Midbrain (tissue), 1 donor: Measurements from ENCODE around the gene TXNRD3.
"Not testable (repeated sequence)": the region's sequence is repeated elsewhere in the genome, so short reads cannot be mapped to it uniquely, and the experiment has no call there.

Experiments used
- DNase-seq: peaks from one replicate; lab custom pipeline; 2025; lab: John Stamatoyannopoulos, UW

Gene TXNRD3

GRCh38 chr3:126595479-126595878, 59.4 kb downstream of the TXNRD3 start:
- DNase-seq = not testable (repeated sequence)

GRCh38 chr3:126591515-126591914, 63.4 kb downstream of the TXNRD3 start:
- DNase-seq = not testable (repeated sequence)

DNA sequence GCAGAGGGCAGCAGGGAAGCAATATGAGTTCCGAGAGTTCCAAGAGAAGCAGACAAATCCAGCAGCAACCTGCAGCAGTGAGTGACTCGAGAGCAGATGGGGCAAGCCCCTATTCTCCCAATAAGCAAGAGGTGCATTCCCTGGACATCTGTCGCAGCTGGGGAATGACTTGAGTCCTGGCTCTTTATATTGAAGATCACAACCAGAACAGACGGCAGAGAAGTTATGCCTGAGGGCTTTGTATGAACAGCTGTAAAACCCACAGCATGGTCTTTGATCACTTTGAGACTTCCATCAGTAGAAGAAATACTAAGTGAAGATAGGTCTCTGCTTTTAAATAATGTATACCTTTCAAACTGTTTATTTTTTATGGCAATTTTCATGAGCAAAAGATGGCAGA, 72.6 kb downstream of the TXNRD3 start:
- no peak for DNase-seq

DNA sequence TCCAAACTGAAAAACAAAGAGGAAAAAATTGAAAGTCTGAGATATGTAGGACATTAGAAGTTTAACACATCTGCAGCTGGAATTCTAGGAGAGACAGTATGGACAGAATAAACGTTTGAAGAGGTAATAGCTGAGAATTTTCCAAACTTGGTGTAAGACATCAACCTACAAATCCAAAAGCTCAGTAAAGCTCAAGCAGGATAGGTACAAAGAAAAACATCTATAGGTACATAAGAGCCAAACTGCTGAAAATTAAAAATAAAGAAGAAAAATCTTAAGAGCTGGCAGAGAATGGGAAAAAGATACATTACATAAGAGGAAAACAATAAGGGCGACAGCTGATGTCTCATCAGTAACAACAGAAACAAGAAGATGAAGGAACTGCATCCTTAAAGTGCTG, 73.4 kb downstream of the TXNRD3 start:
- no peak for DNase-seq

GRCh38 chr3:126580746-126581145, 74.2 kb downstream of the TXNRD3 start:
- no peak for DNase-seq

DNA sequence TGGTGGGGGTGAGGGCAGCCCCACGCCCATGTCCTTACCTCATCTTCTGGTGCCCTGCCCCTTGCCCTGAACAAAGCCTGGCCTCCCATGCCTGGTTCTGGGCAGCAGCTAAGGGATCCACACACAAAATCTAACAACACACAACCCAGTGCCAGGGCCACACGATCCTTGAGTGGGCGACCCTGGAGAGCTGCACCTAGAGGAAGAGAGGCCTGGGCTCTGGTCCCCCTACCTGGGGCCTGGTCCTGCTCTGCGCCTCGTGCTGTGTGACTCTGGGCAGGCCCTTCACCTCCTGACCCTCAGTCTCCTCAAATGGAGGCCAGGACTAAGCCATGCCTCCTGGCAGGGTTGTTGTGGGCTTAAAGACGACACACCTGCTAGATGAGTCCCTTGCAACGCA, 76.2 kb downstream of the TXNRD3 start:
- DNase-seq = no peak

- DNase-seq = no peak
Measured at GRCh38 chr3:126577261-126577660, 77.7 kb downstream of the TXNRD3 start.

GRCh38 chr3:126573492-126574117, 81.3 kb downstream of the TXNRD3 start:
- DNase-seq = no peak

GRCh38 chr3:126571078-126571477, 83.8 kb downstream of the TXNRD3 start:
- DNase-seq = no peak

DNA sequence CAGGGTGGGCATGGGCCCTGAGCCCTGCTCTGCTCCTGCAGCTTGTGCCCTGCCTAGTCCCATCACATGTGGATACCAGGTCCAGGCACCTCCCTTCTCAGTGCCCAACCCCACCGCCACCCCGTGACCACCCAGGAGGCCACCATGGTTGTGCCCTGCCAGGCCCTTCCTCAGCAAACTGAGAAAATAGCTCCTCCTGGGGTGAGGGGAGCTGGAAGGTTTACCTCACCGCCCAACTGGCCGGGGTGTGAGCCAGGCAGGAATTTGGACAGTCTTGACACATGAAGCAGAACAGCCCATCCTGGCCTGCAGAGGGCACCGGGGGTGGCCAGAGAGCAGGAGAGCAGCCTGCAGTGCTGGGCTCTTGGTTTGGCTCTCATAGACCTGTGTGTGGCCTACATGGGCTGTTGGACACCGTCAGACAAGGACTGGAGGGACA, 84.8 kb downstream of the TXNRD3 start:
- DNase-seq = no peak

DNA sequence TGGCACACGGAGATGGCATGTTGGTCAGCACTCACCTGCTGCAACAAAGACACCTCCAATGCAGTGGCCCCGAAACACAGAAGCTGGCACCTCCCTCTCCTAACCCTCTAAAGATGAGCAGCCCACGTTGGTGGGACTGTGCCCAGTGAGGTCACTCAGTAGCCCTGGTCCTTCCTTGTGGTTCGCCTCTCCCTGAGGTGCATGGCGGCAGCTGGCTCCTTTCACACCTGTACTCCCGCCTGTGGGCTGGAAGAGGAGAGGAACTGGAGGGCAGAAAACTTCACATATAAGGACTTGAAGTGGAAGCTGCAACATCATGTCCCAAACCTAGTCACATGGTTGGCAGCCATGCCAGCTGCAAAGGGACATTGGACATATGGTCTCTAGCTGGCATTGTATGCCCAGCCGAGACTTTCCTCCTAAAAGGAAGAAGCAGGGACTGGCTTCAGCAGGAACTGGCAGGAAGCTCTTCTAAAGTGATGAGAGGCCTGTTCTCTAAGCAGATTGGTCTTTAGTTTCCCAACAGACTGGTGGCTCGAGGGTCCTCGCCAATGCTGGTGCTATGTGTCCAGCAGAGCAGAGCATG, 85.4 kb downstream of the TXNRD3 start:
- DNase-seq = no peak

DNA sequence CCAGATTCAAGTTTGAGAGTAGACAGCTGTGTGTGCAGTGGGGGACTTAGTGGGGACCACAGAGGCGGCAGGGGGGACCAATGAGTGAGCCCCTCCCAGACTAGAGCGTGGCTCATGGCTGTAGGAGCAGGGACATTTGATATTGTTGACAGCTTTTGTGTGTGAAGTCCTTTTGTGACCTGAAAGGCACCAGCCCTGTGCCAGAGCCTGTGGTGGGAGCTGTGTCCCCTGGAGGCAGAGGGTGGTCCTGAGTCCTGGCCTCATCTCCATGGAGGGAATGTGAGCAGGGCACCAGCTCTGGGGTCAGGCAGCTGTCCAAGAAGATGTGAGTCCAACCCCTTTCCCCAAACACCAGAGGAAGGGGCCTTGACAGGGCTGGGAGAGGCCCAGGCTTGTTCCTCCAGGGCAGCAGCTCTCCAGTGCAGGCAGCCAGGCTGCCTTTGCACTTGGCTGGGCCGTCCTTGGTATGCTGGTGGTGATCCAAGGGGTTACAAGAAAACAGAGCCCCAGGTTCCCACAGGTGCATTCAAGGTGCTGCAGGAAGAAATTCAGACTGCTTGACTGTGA, 86.1 kb downstream of the TXNRD3 start:
- DNase-seq = no peak

DNA sequence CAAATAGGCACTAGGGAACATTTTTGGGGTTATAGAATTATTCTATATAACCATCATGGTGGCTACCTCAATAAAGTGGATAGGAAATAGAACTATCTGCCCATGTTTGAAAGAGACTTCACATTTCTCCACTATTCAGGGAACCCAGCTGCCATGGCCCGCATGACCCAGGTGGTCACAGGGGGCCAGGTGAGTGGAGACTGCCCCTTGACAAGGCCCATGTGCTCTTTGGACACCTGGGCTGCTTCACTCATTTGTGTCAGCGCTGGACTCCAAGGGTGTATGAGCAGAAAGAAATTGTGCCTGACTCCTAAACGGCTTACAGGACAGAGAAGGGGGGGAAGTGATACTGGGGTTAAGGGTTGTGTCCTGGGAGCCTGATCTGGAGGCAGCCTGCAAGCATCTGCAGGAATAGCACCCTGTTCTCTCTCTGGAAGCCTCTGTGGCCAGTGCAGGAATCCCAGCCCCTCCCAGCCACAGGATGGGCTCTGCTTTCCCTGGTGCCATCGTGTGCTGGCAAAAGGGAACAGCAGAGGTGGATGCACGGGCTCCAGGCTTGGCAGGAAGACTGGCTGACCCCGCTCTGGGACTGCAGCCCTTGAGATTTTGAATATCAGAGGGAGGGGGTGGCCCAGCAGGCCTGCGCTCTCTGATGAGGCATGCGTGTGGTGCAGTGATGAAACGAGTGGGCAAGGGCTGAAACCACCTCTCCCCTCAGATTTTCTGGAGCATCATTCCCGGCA, 87.1 kb downstream of the TXNRD3 start:
- DNase-seq = no peak

DNA sequence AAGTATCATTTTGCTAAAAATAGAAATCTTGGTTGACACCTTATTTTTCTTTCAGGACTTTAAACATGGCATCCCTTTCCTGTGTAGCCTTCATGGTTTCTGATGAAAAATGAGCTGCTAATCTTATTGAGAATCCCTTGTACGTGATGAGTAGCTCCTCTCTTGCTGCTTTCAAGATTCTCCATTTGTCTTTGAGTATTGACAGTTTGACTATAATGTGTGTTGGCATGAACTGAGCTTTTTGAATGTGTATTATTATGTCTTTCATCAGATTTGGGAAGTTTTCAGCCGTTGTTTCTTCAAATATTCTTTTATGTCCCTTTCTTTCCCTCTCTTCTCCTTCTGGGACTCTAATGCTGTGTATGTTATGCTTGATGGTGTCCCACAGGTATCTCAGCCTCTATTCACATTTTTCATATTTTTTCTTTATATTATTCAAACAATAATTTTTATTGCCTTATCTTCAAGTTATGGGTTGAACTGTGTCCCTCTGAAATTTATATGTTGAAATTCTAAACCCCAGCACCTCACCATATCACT, 92.1 kb downstream of the TXNRD3 start:
- no peak for DNase-seq

- DNase-seq = no peak
Measured at GRCh38 chr3:126558336-126559071, 96.4 kb downstream of the TXNRD3 start, which contains the start of gene C3orf22. Gene C3orf22 (minus strand): TSS chr3:126558932. CDS start chr3:126553390, 5,542 bp downstream.

DNA sequence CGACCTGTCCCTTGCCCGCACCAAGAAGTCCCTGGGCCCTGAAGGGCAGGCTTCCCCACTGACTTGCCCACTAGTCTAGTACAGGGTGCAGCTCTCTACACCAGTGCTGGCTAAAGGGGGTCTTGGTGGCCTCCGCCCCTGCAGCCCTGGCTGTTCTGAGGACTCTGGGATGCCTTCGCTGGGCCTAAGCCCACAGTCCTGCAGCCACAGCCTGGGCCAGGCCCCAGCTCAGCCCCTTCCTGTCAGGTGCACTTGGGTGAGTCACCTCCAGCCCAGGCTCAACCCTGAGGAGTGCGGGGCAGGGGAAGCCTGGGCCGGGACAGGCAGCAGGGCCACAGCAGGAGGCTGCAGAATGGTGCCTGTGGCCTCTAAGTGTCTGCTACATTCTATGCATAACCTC, 97.2 kb downstream of the TXNRD3 start:
- no peak for DNase-seq

DNA sequence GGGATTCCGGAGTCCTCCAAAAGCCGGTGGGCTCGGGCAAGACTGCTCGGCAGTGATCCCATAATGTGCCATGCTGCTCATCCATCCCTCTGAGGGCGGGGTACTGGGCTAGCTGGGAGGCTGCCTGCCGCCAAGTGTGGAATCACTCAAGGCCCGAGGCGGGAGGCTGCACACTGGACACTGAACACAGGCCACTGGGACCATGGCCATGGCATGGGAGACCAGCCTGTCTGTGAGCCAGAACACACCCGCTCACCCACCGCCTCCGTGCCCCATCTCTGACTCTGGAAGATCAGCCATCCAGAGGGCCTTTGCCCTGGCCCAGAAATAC, 97.5 kb downstream of the TXNRD3 start:
- no peak for DNase-seq
